Upper lobe of left lung (tissue), 4 donors: ENCODE measurements around the gene PLK3.

ENCODE experiments used
- CTCF ChIP-seq, 6 experiments: fragments of 450-650 bp in 4 of 6; fragments of 200-600 bp in 2 of 6; sonication (generic) in 2 of 6; IDR thresholded peaks; one replicate each; pipeline ENCODE4 v1.5.1; 2016 to 2019; ENCODE audit warnings: antibody characterized with exemption in 6 of 6
- EP300 ChIP-seq, 4 donors: sonication (generic); formaldehyde crosslinking; IDR thresholded peaks; one replicate each; pipeline ENCODE4 v1.5.1; 2017; ENCODE audit warnings: antibody characterized with exemption in 4 of 4, control low read depth in 2 of 4
- POLR2A ChIP-seq, 4 donors: fragments of 450-650 bp; IDR thresholded peaks; one replicate each; pipeline ENCODE4 v1.5.1; 2016 to 2017; ENCODE audit warnings: antibody characterized with exemption in 4 of 4, mild to moderate bottlenecking in 2 of 4

- TF ChIP-seq POLR2A (IDR thresholded peaks at IDR 0.05) (no peak), CTCF (IDR thresholded peaks at IDR 0.05) (no peak), EP300 (IDR thresholded peaks at IDR 0.05) (no peak)
Measured at GRCh38 chr1:44777547-44777946, 22.6 kb upstream of the PLK3 start.
